ENCODE measurements around the gene MATK.

GRCh38 chr19:3783660-3784584, 2.3 kb downstream of the MATK start:
- TF ChIP-seq ZNF157 (tag by site-specific recombination; IDR thresholded peaks at IDR 0.05) = no peak
- no peak for TF ChIP-seq ZNF473 (tag by site-specific recombination; IDR thresholded peaks at IDR 0.05)
- no peak for TF ChIP-seq ZNF280D (tag by site-specific recombination; IDR thresholded peaks at IDR 0.05)
- no peak for TF ChIP-seq CTCF (tag by site-specific recombination; IDR thresholded peaks at IDR 0.05)
- no peak for TF ChIP-seq ZNF416 (tag by site-specific recombination; IDR thresholded peaks at IDR 0.05)
- TF ChIP-seq SCRT1 (tag by site-specific recombination; IDR thresholded peaks at IDR 0.05; ENCODE audit: borderline replicate concordance) = no peak

Measured in HEK293 (cell line).